Mesendoderm (in vitro differentiated cells): ENCODE measurements around the gene TTLL12.

Experiments
- DNase-seq: peaks from one replicate; pipeline ENCODE4 v3.0.0; 2013
- H2AK5ac ChIP-seq: 2 replicates; pipeline ENCODE4 v1.6.1; 2013; ENCODE audit warnings: low read length, inconsistent platforms
- H2BK120ac ChIP-seq: 2 replicates; pipeline ENCODE4 v1.6.1; 2013; ENCODE audit warnings: low read depth, mild to moderate bottlenecking, low read length, moderate library complexity, mixed read lengths
- H2BK15ac ChIP-seq: replicated peaks from 2 replicates; pipeline ENCODE4 v1.6.1; 2013; ENCODE audit warnings: low read depth, mild to moderate bottlenecking, moderate library complexity
- H2BK5ac ChIP-seq: 2 replicates; pipeline ENCODE4 v1.6.1; 2013; ENCODE audit warnings: low read length, inconsistent platforms
- H3K18ac ChIP-seq: 2 replicates; pipeline ENCODE4 v1.6.1; 2013; ENCODE audit warnings: mild to moderate bottlenecking, low read length, mixed read lengths
- H3K23ac ChIP-seq: one replicate; pipeline ENCODE4 v1.6.1; 2013; ENCODE audit warnings: low read length
- H3K27ac ChIP-seq: 2 replicates; pipeline ENCODE4 v1.5.1; 2013; ENCODE audit warnings: low read depth, mild to moderate bottlenecking, inconsistent platforms, low read length, moderate library complexity
- H3K27me3 ChIP-seq: 2 replicates; pipeline ENCODE4 v1.6.1; 2013; ENCODE audit warnings: low read length, control low read depth, mild to moderate bottlenecking, inconsistent platforms; ENCODE audit not compliant: insufficient read depth, poor library complexity
- H3K36me3 ChIP-seq: 2 replicates; pipeline ENCODE4 v1.6.1; 2013; ENCODE audit warnings: low read length, inconsistent platforms; ENCODE audit not compliant: control insufficient read depth, insufficient read depth
- H3K4ac ChIP-seq: one replicate; pipeline ENCODE4 v1.6.1; 2013; ENCODE audit warnings: low read depth, mild to moderate bottlenecking, low read length, moderate library complexity
- H3K4me1 ChIP-seq: 2 replicates; pipeline ENCODE4 v1.6.1; 2013; ENCODE audit warnings: low read depth, low read length, inconsistent platforms; ENCODE audit not compliant: control insufficient read depth
- H3K4me2 ChIP-seq: 2 replicates; pipeline ENCODE4 v1.6.1; 2013; ENCODE audit warnings: low read length
- H3K4me3 ChIP-seq: 2 replicates; pipeline ENCODE4 v1.5.1; 2013; ENCODE audit warnings: mild to moderate bottlenecking, low read length
- H3K56ac ChIP-seq: one replicate; pipeline ENCODE4 v1.6.1; 2013; ENCODE audit warnings: low read length
- H3K79me1 ChIP-seq: 2 replicates; pipeline ENCODE4 v1.6.1; 2013; ENCODE audit warnings: low read length, inconsistent platforms
- H3K79me2 ChIP-seq: 2 replicates; pipeline ENCODE4 v1.6.1; 2013; ENCODE audit warnings: mild to moderate bottlenecking, low read length; ENCODE audit not compliant: control insufficient read depth, insufficient read depth
- H3K9ac ChIP-seq: 2 replicates; pipeline ENCODE4 v1.6.1; 2013; ENCODE audit warnings: low read length, inconsistent platforms
- H4K5ac ChIP-seq: one replicate; pipeline ENCODE4 v1.6.1; 2013; ENCODE audit warnings: low read length
- H4K8ac ChIP-seq: one replicate; pipeline ENCODE4 v1.6.1; 2013; ENCODE audit warnings: low read depth, mild to moderate bottlenecking, control low read depth, low read length, moderate library complexity
- WGBS: extraction: QIAGEN DNeasy Blood & Tissue Kit; methylation state at CpG from one replicate; pipeline ENCODE4 v1.1.7; 2013; ENCODE audit warnings: low lambda C conversion rate, missing lambda C conversion rate; ENCODE audit not compliant: insufficient coverage; ENCODE audit errors: extremely low coverage; 5-methylcytosine and 5-hydroxymethylcytosine counted together

The TTLL12 gene

GRCh38 chr22:43200031-43200430, 13.1 kb upstream of the TTLL12 start:
- no peaks in the 10 kb centered on the region for H3K27me3 ChIP-seq
- H3K4me2 ChIP-seq, result no peak overlapping the region
- H3K4me1 ChIP-seq, result peaks cover 5% of the 10 kb centered on the region
- no peaks in the 10 kb centered on the region for H3K79me1 ChIP-seq
- no peak overlapping the region for H2BK120ac ChIP-seq
- WGBS, result no CpG with 5 or more reads among the region's 17 CpGs
- no peak overlapping the region for H3K23ac ChIP-seq
- H3K18ac ChIP-seq, result no peak overlapping the region
- H2BK5ac ChIP-seq, result no peak overlapping the region
- H3K4me3 ChIP-seq, result no peak overlapping the region
- H4K8ac ChIP-seq, result no peak overlapping the region
- no peak overlapping the region for H3K27ac ChIP-seq
- no peak overlapping the region for H2BK15ac ChIP-seq
- no peak overlapping the region for H3K4ac ChIP-seq
- no peak overlapping the region for H3K56ac ChIP-seq
- H2AK5ac ChIP-seq, result no peak overlapping the region
- no peaks in the 10 kb centered on the region for H3K36me3 ChIP-seq
- H3K9ac ChIP-seq, result no peak overlapping the region
- DNase-seq, result no peak
- no peaks in the 10 kb centered on the region for H3K79me2 ChIP-seq
- H4K5ac ChIP-seq, result no peak overlapping the region

GRCh38 chr22:43199541-43199940, 12.6 kb upstream of the TTLL12 start:
- no peak overlapping the region for H3K27ac ChIP-seq
- no peak overlapping the region for H3K18ac ChIP-seq
- H2BK15ac ChIP-seq, result no peak overlapping the region
- H4K5ac ChIP-seq, result no peak overlapping the region
- H3K36me3 ChIP-seq, result no peaks in the 10 kb centered on the region
- H2BK120ac ChIP-seq, result no peak overlapping the region
- H3K79me1 ChIP-seq, result no peaks in the 10 kb centered on the region
- WGBS, result no CpG with 5 or more reads among the region's 11 CpGs
- peaks cover 5% of the 10 kb centered on the region for H3K4me1 ChIP-seq
- no peak overlapping the region for H3K4me2 ChIP-seq
- H3K4me3 ChIP-seq, result no peak overlapping the region
- no peaks in the 10 kb centered on the region for H3K27me3 ChIP-seq
- H3K79me2 ChIP-seq, result no peaks in the 10 kb centered on the region
- H3K23ac ChIP-seq, result no peak overlapping the region
- H4K8ac ChIP-seq, result no peak overlapping the region
- no peak for DNase-seq
- H3K56ac ChIP-seq, result no peak overlapping the region
- no peak overlapping the region for H3K4ac ChIP-seq
- H2AK5ac ChIP-seq, result no peak overlapping the region
- no peak overlapping the region for H2BK5ac ChIP-seq
- no peak overlapping the region for H3K9ac ChIP-seq

GRCh38 chr22:43198936-43199335, 12.0 kb upstream of the TTLL12 start:
- Histone ChIP-seq H3K4ac (no peak overlapping the region), H2BK15ac (no peak overlapping the region), H3K36me3 (no peaks in the 10 kb centered on the region), H3K27me3 (no peaks in the 10 kb centered on the region), H3K4me1 (peaks cover 5% of the 10 kb centered on the region), H4K5ac (no peak overlapping the region), H3K56ac (no peak overlapping the region), H3K79me2 (no peaks in the 10 kb centered on the region), H2AK5ac (no peak overlapping the region), H3K4me3 (no peak overlapping the region), H3K9ac (no peak overlapping the region), H2BK5ac (no peak overlapping the region), H3K27ac (no peak overlapping the region), H3K4me2 (no peak overlapping the region), H3K18ac (no peak overlapping the region), H2BK120ac (no peak overlapping the region), H3K79me1 (no peaks in the 10 kb centered on the region), H4K8ac (no peak overlapping the region), H3K23ac (no peak overlapping the region)
- DNase-seq, result no peak
- no CpG with 5 or more reads among the region's 9 CpGs for WGBS

GRCh38 chr22:43198126-43198525, 11.2 kb upstream of the TTLL12 start:
- no peaks in the 10 kb centered on the region for H3K36me3 ChIP-seq
- H4K5ac ChIP-seq, result no peak overlapping the region
- no peak overlapping the region for H4K8ac ChIP-seq
- H3K4me2 ChIP-seq, result no peak overlapping the region
- H3K23ac ChIP-seq, result no peak overlapping the region
- no peak overlapping the region for H3K27ac ChIP-seq
- no peaks in the 10 kb centered on the region for H3K27me3 ChIP-seq
- no CpG with 5 or more reads among the region's 5 CpGs for WGBS
- H3K79me2 ChIP-seq, result no peaks in the 10 kb centered on the region
- H3K56ac ChIP-seq, result no peak overlapping the region
- no peak overlapping the region for H2BK120ac ChIP-seq
- DNase-seq, result no peak
- no peaks in the 10 kb centered on the region for H3K79me1 ChIP-seq
- no peak overlapping the region for H3K4me3 ChIP-seq
- H3K4ac ChIP-seq, result no peak overlapping the region
- peaks cover 5% of the 10 kb centered on the region for H3K4me1 ChIP-seq
- H2BK15ac ChIP-seq, result no peak overlapping the region
- H3K9ac ChIP-seq, result no peak overlapping the region
- no peak overlapping the region for H2BK5ac ChIP-seq
- H3K18ac ChIP-seq, result no peak overlapping the region
- H2AK5ac ChIP-seq, result no peak overlapping the region

- no peak overlapping the region for H3K9ac ChIP-seq
- H4K8ac ChIP-seq, result no peak overlapping the region
- no peak overlapping the region for H4K5ac ChIP-seq
- no peak overlapping the region for H3K56ac ChIP-seq
- H3K79me2 ChIP-seq, result no peaks in the 10 kb centered on the region
- H2BK5ac ChIP-seq, result no peak overlapping the region
- H3K79me1 ChIP-seq, result no peaks in the 10 kb centered on the region
- H3K27ac ChIP-seq, result no peak overlapping the region
- no peaks in the 10 kb centered on the region for H3K27me3 ChIP-seq
- no peak overlapping the region for H2BK15ac ChIP-seq
- DNase-seq, result no peak
- H3K4me2 ChIP-seq, result no peak overlapping the region
- H3K4me3 ChIP-seq, result no peak overlapping the region
- WGBS, result no CpG with 5 or more reads among the region's 22 CpGs
- no peak overlapping the region for H3K4ac ChIP-seq
- H3K4me1 ChIP-seq, result no peaks in the 10 kb centered on the region
- no peak overlapping the region for H2AK5ac ChIP-seq
- H3K36me3 ChIP-seq, result no peaks in the 10 kb centered on the region
- no peak overlapping the region for H3K23ac ChIP-seq
- no peak overlapping the region for H3K18ac ChIP-seq
- H2BK120ac ChIP-seq, result no peak overlapping the region
Observed at GRCh38 chr22:43197271-43197941, 10.5 kb upstream of the TTLL12 start.

- H3K23ac ChIP-seq, result no peak overlapping the region
- H3K4me2 ChIP-seq, result no peak overlapping the region
- DNase-seq, result no peak
- H3K27ac ChIP-seq, result no peak overlapping the region
- H2BK15ac ChIP-seq, result no peak overlapping the region
- H4K5ac ChIP-seq, result no peak overlapping the region
- no peak overlapping the region for H2AK5ac ChIP-seq
- H3K27me3 ChIP-seq, result no peaks in the 10 kb centered on the region
- H3K79me1 ChIP-seq, result no peaks in the 10 kb centered on the region
- H3K9ac ChIP-seq, result no peak overlapping the region
- no peaks in the 10 kb centered on the region for H3K36me3 ChIP-seq
- H2BK120ac ChIP-seq, result no peak overlapping the region
- no peak overlapping the region for H3K56ac ChIP-seq
- no peak overlapping the region for H3K4me3 ChIP-seq
- H3K4ac ChIP-seq, result no peak overlapping the region
- no peaks in the 10 kb centered on the region for H3K79me2 ChIP-seq
- no peak overlapping the region for H3K18ac ChIP-seq
- H2BK5ac ChIP-seq, result no peak overlapping the region
- no peaks in the 10 kb centered on the region for H3K4me1 ChIP-seq
- no peak overlapping the region for H4K8ac ChIP-seq
Observed at GRCh38 chr22:43191831-43192230, 4.9 kb upstream of the TTLL12 start.
